Thoracic aorta (tissue), 2 donors: Measurements from ENCODE around the gene WDPCP. TPM values are rescaled to one million over a fixed set of nuclear protein-coding genes. Genes with fewer than 3 reads are reported as not detected.

ENCODE experiments used
- ATAC-seq: fragments of 150-250 bp; one replicate; pipeline ENCODE4 v1.8.0; 2017; ENCODE audit warnings: low read depth; ENCODE audit not compliant: insufficient number of reproducible peaks, low FRiP score
- DNase-seq: peaks from one replicate; pipeline ENCODE4 v3.0.0-alpha.2; 2020; ENCODE audit warnings: low spot score
- H3K27ac ChIP-seq, 2 donors: fragments of 200-600 bp; sonication (generic); 1 replicate in 1 of 2; 2 replicates in 1 of 2; pipeline ENCODE4 v1.5.1; 2016; ENCODE audit warnings: mild to moderate bottlenecking in 2 of 2, moderate library complexity in 2 of 2
- H3K27me3 ChIP-seq: fragments of 200-600 bp; sonication (generic); replicated peaks from 2 replicates; pipeline ENCODE4 v1.6.0; 2016; ENCODE audit warnings: mild to moderate bottlenecking; ENCODE audit not compliant: insufficient read depth
- H3K36me3 ChIP-seq: fragments of 200-600 bp; sonication (generic); one replicate; pipeline ENCODE4 v1.5.1; 2016
- H3K4me1 ChIP-seq, 2 donors: fragments of 200-600 bp; sonication (generic); 1 replicate in 1 of 2; 2 replicates in 1 of 2; pipeline versions ENCODE4 v1.5.1 to v1.6.0; 2016; ENCODE audit warnings: low read depth in 2 of 2, mild to moderate bottlenecking in 1 of 2; ENCODE audit not compliant: control insufficient read depth in 1 of 2
- H3K4me3 ChIP-seq: fragments of 200-600 bp; sonication (generic); 2 replicates; pipeline ENCODE4 v1.5.1; 2016; ENCODE audit warnings: mild to moderate bottlenecking
- H3K9me3 ChIP-seq: fragments of 200-600 bp; sonication (generic); 2 replicates; pipeline ENCODE4 v1.5.1; 2016
- total RNA-seq, 2 donors: library from RNA; depleted of rRNA; stranded (reverse); fragments of >200 nt; gene quantifications; one replicate each; pipeline versions ENCODE4 v1.1.0 to v1.2.3, GENCODE V29; 2016
- TF ChIP-seq, protein P1 (sequence below): fragments of 200-600 bp; sonication (generic); IDR thresholded peaks from one replicate; pipeline ENCODE4 v1.5.1; 2019; ENCODE audit warnings: antibody characterized with exemption

The WDPCP gene
- total RNA-seq, 2 donors from 2014 or later: 13.7 to 16.2 TPM

DNA sequence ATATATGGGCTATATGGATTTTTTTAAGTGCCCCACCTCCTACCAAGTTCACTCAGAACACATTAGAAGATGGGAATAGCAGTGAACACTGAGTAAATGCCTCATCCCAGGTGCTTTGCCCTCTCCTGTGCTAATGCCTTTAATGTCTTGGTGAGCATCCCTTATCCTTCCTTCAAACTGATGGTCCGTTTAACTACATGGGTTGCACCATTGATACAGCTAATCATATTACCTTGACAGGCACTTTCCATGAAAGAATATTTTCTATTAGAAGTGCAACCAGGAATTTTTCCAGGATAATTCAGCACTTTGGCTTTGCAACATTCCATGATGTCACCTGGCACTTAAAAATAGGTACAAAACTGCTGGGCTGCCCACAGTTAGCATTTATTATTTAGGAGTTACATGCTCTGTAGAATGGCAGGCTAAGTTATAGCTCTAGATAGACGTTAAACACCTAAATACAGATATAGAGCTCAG, 74.0 kb downstream of the WDPCP start:
- ATAC-seq: no peak
- Histone ChIP-seq H3K4me1 (no peaks in the 10 kb centered on the region), H3K9me3 (peaks cover 4% of the 10 kb centered on the region), H3K36me3 (no peaks in the 10 kb centered on the region), H3K27me3 (no peaks in the 10 kb centered on the region), H3K27ac (no peak overlapping the region), H3K4me3 (no peak overlapping the region)
- TF ChIP-seq, protein P1, sequence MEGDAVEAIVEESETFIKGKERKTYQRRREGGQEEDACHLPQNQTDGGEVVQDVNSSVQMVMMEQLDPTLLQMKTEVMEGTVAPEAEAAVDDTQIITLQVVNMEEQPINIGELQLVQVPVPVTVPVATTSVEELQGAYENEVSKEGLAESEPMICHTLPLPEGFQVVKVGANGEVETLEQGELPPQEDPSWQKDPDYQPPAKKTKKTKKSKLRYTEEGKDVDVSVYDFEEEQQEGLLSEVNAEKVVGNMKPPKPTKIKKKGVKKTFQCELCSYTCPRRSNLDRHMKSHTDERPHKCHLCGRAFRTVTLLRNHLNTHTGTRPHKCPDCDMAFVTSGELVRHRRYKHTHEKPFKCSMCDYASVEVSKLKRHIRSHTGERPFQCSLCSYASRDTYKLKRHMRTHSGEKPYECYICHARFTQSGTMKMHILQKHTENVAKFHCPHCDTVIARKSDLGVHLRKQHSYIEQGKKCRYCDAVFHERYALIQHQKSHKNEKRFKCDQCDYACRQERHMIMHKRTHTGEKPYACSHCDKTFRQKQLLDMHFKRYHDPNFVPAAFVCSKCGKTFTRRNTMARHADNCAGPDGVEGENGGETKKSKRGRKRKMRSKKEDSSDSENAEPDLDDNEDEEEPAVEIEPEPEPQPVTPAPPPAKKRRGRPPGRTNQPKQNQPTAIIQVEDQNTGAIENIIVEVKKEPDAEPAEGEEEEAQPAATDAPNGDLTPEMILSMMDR: no peak
- no peak for DNase-seq

DNA sequence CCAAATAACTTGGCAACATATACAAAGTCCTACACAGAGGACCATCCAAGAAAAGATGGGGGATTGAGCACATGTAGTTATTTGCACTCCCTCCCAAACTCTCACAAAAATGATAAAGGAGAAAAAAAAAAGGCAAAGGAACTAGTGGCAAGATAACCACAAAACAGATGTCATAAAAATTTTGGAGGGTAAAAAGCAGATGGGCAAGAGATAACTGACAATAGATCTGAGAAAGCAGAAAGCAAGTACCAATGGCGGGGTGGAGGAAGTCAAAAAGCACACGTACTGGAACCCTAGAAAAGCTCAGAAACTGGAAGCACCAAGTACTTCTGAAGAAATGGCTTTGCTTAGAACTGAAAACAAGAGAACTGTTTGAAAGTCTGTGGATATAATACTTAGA, 82.0 kb downstream of the WDPCP start:
- TF ChIP-seq, protein P1: no peak
- ATAC-seq: no peak
- Histone ChIP-seq H3K27ac (no peak overlapping the region), H3K9me3 (peaks cover 5% of the 10 kb centered on the region), H3K4me3 (no peak overlapping the region), H3K4me1 (no peaks in the 10 kb centered on the region), H3K27me3 (no peaks in the 10 kb centered on the region), H3K36me3 (no peaks in the 10 kb centered on the region)
- no peak for DNase-seq

DNA sequence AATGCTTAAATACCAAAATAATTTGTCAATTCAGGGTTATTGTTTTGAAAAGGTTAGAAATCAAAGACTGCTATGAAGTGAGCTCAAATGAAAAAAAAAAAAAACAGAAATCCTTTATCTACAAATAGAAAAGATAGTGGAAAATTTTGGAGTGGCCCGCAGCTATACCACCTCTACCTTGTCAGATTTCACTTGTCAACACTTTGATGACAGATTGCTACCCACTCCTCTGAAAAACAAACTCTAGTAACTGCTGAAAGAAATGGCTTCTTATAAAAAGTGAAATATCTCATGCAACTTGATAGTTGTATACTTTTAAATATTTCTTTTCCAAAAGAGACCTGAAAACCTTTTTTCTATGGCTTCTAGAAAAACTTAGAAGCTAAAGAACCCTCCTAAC, 84.5 kb downstream of the WDPCP start:
- TF ChIP-seq, protein P1: no peak
- ATAC-seq (no peak), DNase-seq (no peak)
- H3K4me3 ChIP-seq: no peak overlapping the region
- no peaks in the 10 kb centered on the region for H3K36me3 ChIP-seq
- H3K9me3 ChIP-seq: no peaks in the 10 kb centered on the region
- H3K27ac ChIP-seq: no peak overlapping the region
- H3K4me1 ChIP-seq: no peaks in the 10 kb centered on the region
- no peaks in the 10 kb centered on the region for H3K27me3 ChIP-seq

DNA sequence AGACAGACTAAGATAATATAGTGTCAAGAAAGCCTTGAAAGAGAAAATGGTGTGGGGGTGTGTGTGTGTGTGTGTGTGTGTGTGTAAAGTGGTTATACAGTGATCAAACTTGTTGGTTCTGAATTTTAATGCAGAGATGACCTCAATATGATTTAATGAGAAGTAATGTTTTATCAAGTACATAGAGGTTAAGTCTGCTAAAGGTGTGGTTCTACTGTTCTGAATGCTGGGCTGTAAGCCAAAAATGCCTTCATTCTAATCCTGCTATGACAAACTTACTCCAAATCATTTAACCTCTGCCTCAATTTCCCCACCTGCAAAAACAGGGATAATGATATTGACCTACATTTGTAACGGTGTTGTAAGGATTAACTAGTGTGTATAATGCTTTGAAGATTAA, 87.9 kb downstream of the WDPCP start:
- Histone ChIP-seq H3K27ac (no peak overlapping the region), H3K9me3 (no peaks in the 10 kb centered on the region), H3K4me3 (no peak overlapping the region), H3K4me1 (no peaks in the 10 kb centered on the region), H3K36me3 (no peaks in the 10 kb centered on the region), H3K27me3 (no peaks in the 10 kb centered on the region)
- ATAC-seq (no peak), DNase-seq (no peak)
- TF ChIP-seq, protein P1: no peak

DNA sequence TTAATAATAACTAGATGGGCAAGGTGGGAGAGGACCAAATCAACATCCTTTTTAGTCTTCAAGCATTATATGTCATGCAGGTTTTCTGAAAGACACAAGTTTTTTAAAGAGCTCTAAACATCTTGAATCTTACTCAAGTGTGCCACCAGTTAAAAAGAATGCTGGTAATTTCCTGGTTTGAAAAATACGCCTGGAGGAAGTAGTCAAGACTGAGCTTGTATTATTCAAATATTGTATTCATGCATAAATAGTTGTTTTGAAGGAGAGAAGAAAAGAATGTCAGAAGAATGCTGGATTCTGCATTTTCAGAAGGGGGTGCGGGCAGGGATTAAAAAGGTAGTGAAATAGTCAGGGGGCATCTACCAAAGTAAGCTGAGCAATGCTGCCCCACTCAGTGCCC, 90.7 kb downstream of the WDPCP start:
- DNase-seq (no peak), ATAC-seq (no peak)
- H3K9me3 ChIP-seq: no peaks in the 10 kb centered on the region
- no peaks in the 10 kb centered on the region for H3K4me1 ChIP-seq
- H3K27ac ChIP-seq: no peak overlapping the region
- TF ChIP-seq, protein P1: no peak
- H3K27me3 ChIP-seq: no peaks in the 10 kb centered on the region
- H3K4me3 ChIP-seq: no peak overlapping the region
- no peaks in the 10 kb centered on the region for H3K36me3 ChIP-seq
